Ascending aorta (tissue), 2 donors: ENCODE data around the gene RAB6B. TPM values are rescaled to one million over a fixed set of nuclear protein-coding genes. Genes with fewer than 3 reads are reported as not detected.

Experiments used
- DNase-seq, 2 donors: peaks; one replicate each; pipeline ENCODE4 v3.0.0-alpha.2; 2019; ENCODE audit warnings: low spot score in 2 of 2
- H3K27ac ChIP-seq, 2 donors: fragments of 200-600 bp; sonication (generic); one replicate each; pipeline ENCODE4 v1.5.1; 2016 to 2017; ENCODE audit warnings: mild to moderate bottlenecking in 1 of 2
- H3K27me3 ChIP-seq: fragments of 200-600 bp; sonication (generic); one replicate; pipeline ENCODE4 v1.5.1; 2017
- H3K36me3 ChIP-seq, 2 donors: fragments of 200-600 bp; sonication (generic); one replicate each; pipeline ENCODE4 v1.5.1; 2016
- H3K4me1 ChIP-seq, 2 donors: fragments of 200-600 bp; sonication (generic); one replicate each; pipeline ENCODE4 v1.5.1; 2016 to 2017; ENCODE audit warnings: mild to moderate bottlenecking in 1 of 2
- H3K4me3 ChIP-seq, 2 donors: fragments of 200-600 bp; sonication (generic); one replicate each; pipeline ENCODE4 v1.5.1; 2016 to 2017; ENCODE audit warnings: mild to moderate bottlenecking in 1 of 2
- H3K9me3 ChIP-seq, 2 donors: fragments of 200-600 bp; sonication (generic); one replicate each; pipeline ENCODE4 v1.5.1; 2016
- CTCF ChIP-seq, 3 experiments: fragments of 200-600 bp in 2 of 3; fragments of 450-650 bp in 1 of 3; sonication (generic) in 2 of 3; IDR thresholded peaks; one replicate each; pipeline ENCODE4 v1.5.1; 2016 to 2019; ENCODE audit warnings: antibody characterized with exemption in 3 of 3, mild to moderate bottlenecking in 1 of 3, moderate library complexity in 1 of 3
- intact Hi-C: fragments of 100-400 bp; cut with DNase I; formaldehyde crosslinking; loops from one replicate; pipeline ENCODE4 v1.15.1; 2023
- total RNA-seq: library from RNA; depleted of rRNA; stranded (reverse); fragments of >200 nt; gene quantifications from one replicate; pipeline ENCODE4 v1.1.0, GENCODE V29; 2016

The RAB6B gene
- total RNA-seq, 1 donor from 2014 or later, result 0.75 TPM

- H3K36me3 ChIP-seq, result peaks cover 19 to 64% of the 10 kb centered on the region in 2 donors
- TF ChIP-seq CTCF (IDR thresholded peaks at IDR 0.05), result no peak
These were observed 82.8 kb downstream of the RAB6B start for GRCh38 chr3:133812872-133813271.

GRCh38 chr3:133805702-133806475 is 89.8 kb downstream of the RAB6B start, which contains the start of gene SRPRB:
Gene SRPRB (plus strand): TSS chr3:133805815. CDS start chr3:133805849, 34 bp downstream.
- intact Hi-C loops, result loop anchor here (5.0 to 10.0 kb wide), 3 partner anchors 679 to 1389 kb away; partner anchors contain the start of genes ANAPC13, CEP63 and DNAJC13

More at GRCh38 chr3:133812872-133813271, 82.8 kb downstream of the RAB6B start:
- Histone ChIP-seq H3K4me3 (no peak overlapping the region), H3K4me1 (no peaks in the 10 kb centered on the region), H3K27ac (no peak overlapping the region), H3K9me3 (no peaks in the 10 kb centered on the region), H3K27me3 (no peaks in the 10 kb centered on the region)
- intact Hi-C loops, result no loop called here
- no peak for DNase-seq

GRCh38 chr3:133805384-133805701 is 90.3 kb downstream of the RAB6B start:
- intact Hi-C loops, result loop anchor here (5.0 to 10.0 kb wide), 3 partner anchors 679 to 1388 kb away; partner anchors contain the start of genes ANAPC13, CEP63 and DNAJC13
- no peak for DNase-seq
- no peak for TF ChIP-seq CTCF (IDR thresholded peaks at IDR 0.05)
- Histone ChIP-seq H3K27me3 (no peaks in the 10 kb centered on the region), H3K4me1 (peaks cover 0 to 3% of the 10 kb centered on the region in 2 donors), H3K27ac (peak overlapping the region in 1 of 2 donors; percentile 58), H3K4me3 (peak overlapping the region; percentile 87), H3K36me3 (peaks cover 3 to 6% of the 10 kb centered on the region in 2 donors), H3K9me3 (no peaks in the 10 kb centered on the region)

More at GRCh38 chr3:133805702-133806475, 89.8 kb downstream of the RAB6B start, which contains the start of gene SRPRB:
- H3K27ac ChIP-seq, result peak within 1 kb of the TSS; percentile 54 to 58
- peaks cover 3 to 10% of the 10 kb centered on the region in 2 donors for H3K36me3 ChIP-seq
- no peak for TF ChIP-seq CTCF (IDR thresholded peaks at IDR 0.05)
- peak; percentile 76 to 97 for DNase-seq
- peaks cover 0 to 3% of the 10 kb centered on the region in 2 donors for H3K4me1 ChIP-seq
- peak within 1 kb of the TSS; percentile 87 for H3K4me3 ChIP-seq
- no peaks in the 10 kb centered on the region for H3K27me3 ChIP-seq
- no peaks in the 10 kb centered on the region for H3K9me3 ChIP-seq

- no peak for TF ChIP-seq CTCF (IDR thresholded peaks at IDR 0.05)
- peak overlapping the region; percentile 87 for H3K4me3 ChIP-seq
- H3K4me1 ChIP-seq, result peaks cover 0 to 3% of the 10 kb centered on the region in 2 donors
- DNase-seq, result no peak
- H3K27me3 ChIP-seq, result no peaks in the 10 kb centered on the region
- H3K36me3 ChIP-seq, result peaks cover 2 to 3% of the 10 kb centered on the region in 2 donors
- H3K27ac ChIP-seq, result no peak overlapping the region
- intact Hi-C loops, result loop anchor here (5.0 to 10.0 kb wide), 3 partner anchors 680 to 1388 kb away; partner anchors contain the start of genes ANAPC13, CEP63 and DNAJC13
- H3K9me3 ChIP-seq, result no peaks in the 10 kb centered on the region
These were observed 90.8 kb downstream of the RAB6B start for GRCh38 chr3:133804896-133805295.

GRCh38 chr3:133803469-133803868 is 92.2 kb downstream of the RAB6B start:
- H3K9me3 ChIP-seq, result no peaks in the 10 kb centered on the region
- no peak for DNase-seq
- TF ChIP-seq CTCF (IDR thresholded peaks at IDR 0.05), result no peak
- no peaks in the 10 kb centered on the region for H3K27me3 ChIP-seq
- intact Hi-C loops, result loop anchor here (10.0 kb wide), 1 partner anchor 681 kb away; the partner anchor contains the start of genes ANAPC13 and CEP63
- peaks cover 0 to 3% of the 10 kb centered on the region in 2 donors for H3K4me1 ChIP-seq
- H3K27ac ChIP-seq, result no peak overlapping the region
- no peak overlapping the region for H3K4me3 ChIP-seq
- H3K36me3 ChIP-seq, result peaks cover 0 to 3% of the 10 kb centered on the region in 2 donors
